ENCODE results near the gene USP32.

DNA sequence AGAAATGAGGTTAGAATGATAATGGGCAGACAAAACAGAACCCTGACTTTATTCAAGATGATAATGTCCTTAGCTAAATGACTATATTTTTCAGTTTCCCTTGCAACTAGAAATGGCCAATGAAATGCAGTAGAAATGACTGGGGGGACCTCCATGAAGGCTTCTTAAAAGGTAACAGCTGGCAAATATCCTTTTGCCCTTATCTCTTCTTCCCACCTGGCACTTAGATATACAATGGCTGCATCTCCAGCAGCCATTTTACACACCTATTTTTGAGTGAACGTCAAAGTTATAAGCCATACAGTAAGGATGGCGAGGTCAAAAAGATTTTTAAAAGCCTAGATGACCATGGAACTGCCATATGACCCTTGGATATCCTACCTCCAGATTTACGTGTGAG is 39.9 kb downstream of the USP32 start:
- TF ChIP-seq POLR2A (IDR thresholded peaks at IDR 0.05; ENCODE audit: low read length) (no peak), GATA1 (IDR thresholded peaks at IDR 0.05; ENCODE audit: low read depth, low read length) (no peak)
